BLaER1 treated with 17β-estradiol and CSF1 and Interleukin-3, amounts not matched to agents 10 nM and 100 nM (cell line): Measurements from ENCODE around the gene CSHL1.
"Not testable (repeated sequence)": the region's sequence is repeated elsewhere in the genome, so short reads cannot be mapped to it uniquely, and the experiment has no call there.

Experiments used
- H3K27ac ChIP-seq, 11 experiments: shearing (Covaris generic); formaldehyde crosslinking; 2 replicates each; pipeline ENCODE4 v1.8.1; 2022
- H3K27me3 ChIP-seq, 11 experiments: shearing (Covaris generic); formaldehyde crosslinking; 2 replicates each; pipeline ENCODE4 v1.8.1; 2022
- H3K36me3 ChIP-seq, 11 experiments: shearing (Covaris generic); formaldehyde crosslinking; 2 replicates each; pipeline ENCODE4 v1.8.1; 2022
- H3K4me1 ChIP-seq, 10 experiments: shearing (Covaris generic); formaldehyde crosslinking; 2 replicates each; pipeline ENCODE4 v1.8.1; 2022
- H3K4me2 ChIP-seq, 11 experiments: shearing (Covaris generic); formaldehyde crosslinking; 2 replicates each; pipeline ENCODE4 v1.8.1; 2022
- H3K4me3 ChIP-seq, 10 experiments: shearing (Covaris generic); formaldehyde crosslinking; 2 replicates each; pipeline ENCODE4 v1.8.1; 2022
- H3K9ac ChIP-seq, 11 experiments: shearing (Covaris generic); formaldehyde crosslinking; 2 replicates each; pipeline ENCODE4 v1.8.1; 2022
- H3K9me3 ChIP-seq, 11 experiments: shearing (Covaris generic); formaldehyde crosslinking; replicated peaks in 1 of 11; 2 replicates each; pipeline ENCODE4 v1.8.1; 2022
- H4K20me1 ChIP-seq, 11 experiments: shearing (Covaris generic); formaldehyde crosslinking; 2 replicates each; pipeline ENCODE4 v1.8.1; 2022
- Cebpa-rat ChIP-seq, 11 experiments: shearing (Covaris generic); IDR thresholded peaks; 2 replicates each; pipeline ENCODE4 v1.8.1; 2022

CSHL1 gene

GRCh38 chr17:63928966-63929695 lies 18.1 kb upstream of the CSHL1 start:
- no peak for TF ChIP-seq Cebpa-rat (IDR thresholded peaks at IDR 0.05)
- H3K36me3 ChIP-seq = peaks cover 20 to 33% (median 26%) of the 10 kb centered on the region in 11 experiments
- H3K27ac ChIP-seq = peak overlapping the region in 8 of 11 experiments; percentile 7 to 87 (median 68); a peak in 11 of 22 replicates
- H3K9ac ChIP-seq = peak overlapping the region in 6 of 11 experiments; percentile 74 to 87 (median 85); a peak in 9 of 22 replicates
- H3K4me2 ChIP-seq = peak overlapping the region; percentile 89 to 99 (median 98)
- H3K4me1 ChIP-seq = peaks cover 74 to 100% (median 94%) of the 10 kb centered on the region in 10 experiments
- H3K27me3 ChIP-seq = no peaks in the 10 kb centered on the region
- peaks cover 0 to 35% (median 27%) of the 10 kb centered on the region in 11 experiments; a peak in 16 of 22 replicates for H4K20me1 ChIP-seq
- H3K4me3 ChIP-seq = peak overlapping the region in 5 of 10 experiments; percentile 71 to 91 (median 77); a peak in 7 of 20 replicates
- peaks cover 0 to 7% (median 0%) of the 10 kb centered on the region in 11 experiments; a peak in 3 of 22 replicates for H3K9me3 ChIP-seq

DNA sequence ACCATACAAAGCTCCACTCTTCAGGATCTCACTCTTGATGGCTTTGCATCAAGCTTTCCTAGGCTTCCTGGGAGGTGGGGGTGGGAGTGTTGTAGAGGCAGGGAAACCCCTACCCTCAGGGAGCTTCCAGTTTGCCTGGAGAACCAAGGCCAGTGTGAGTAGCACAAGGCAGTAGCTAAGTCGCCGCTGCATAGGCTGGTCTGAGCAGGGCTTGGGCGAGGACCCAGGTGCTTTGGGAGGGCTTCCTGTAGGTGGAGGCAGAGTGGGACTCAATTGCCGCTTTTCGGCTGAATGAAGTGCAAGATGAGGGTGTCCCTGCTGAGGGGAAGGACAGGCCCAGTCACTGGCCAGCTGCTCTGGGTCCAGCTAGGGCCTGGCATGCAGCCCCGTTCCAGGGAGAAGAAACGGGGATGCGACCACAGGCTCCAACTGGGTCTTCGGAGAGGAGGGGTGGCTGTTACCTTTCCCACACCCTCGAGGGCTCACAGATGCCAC lies 17.2 kb upstream of the CSHL1 start:
- Histone ChIP-seq H3K36me3 (peaks cover 20 to 33% (median 26%) of the 10 kb centered on the region in 11 experiments), H3K4me2 (peak overlapping the region; percentile 89 to 99 (median 98))

DNA sequence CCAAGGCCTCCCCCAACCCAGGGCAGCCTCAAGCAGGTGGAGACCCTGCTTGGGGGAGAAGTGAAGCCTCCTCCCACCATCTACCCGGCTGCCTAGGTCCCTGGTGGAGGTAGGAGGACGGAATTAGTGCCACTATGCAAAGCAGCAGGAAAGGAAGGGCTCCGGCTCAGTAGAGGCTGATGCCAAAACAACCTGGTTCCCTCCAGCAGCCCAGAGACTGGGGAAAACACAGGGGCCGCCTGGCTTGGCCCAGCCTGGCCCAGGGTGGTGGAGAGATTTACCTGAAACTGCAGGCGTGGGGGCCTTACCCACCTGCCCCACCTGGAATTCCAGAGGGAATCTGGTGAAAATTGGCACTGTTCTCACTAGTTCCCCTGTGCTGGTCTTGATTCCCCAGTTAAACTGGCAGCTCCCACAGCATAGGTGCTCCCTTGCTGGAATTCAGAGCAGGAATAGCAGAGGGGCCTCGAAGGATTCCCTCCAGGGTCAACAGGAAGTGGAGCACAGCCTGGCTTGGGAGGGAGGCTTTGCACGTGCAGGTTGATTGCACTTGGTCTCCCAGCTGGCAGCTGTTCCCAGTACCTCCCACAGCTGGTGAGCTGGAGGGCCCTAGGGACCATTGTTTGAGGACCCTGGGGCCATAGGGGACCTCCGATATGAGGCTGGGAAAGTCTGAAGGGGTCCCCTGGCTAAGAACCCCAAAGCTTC lies 16.6 kb upstream of the CSHL1 start:
- Histone ChIP-seq H3K9ac (peak overlapping the region in 9 of 11 experiments; percentile 17 to 87 (median 52); a peak in 14 of 22 replicates), H3K27me3 (no peaks in the 10 kb centered on the region), H4K20me1 (peaks cover 0 to 35% (median 27%) of the 10 kb centered on the region in 11 experiments; a peak in 16 of 22 replicates), H3K4me3 (peak overlapping the region in 6 of 10 experiments; percentile 3 to 83 (median 40); a peak in 10 of 20 replicates), H3K27ac (peak overlapping the region in 8 of 11 experiments; percentile 7 to 87 (median 68); a peak in 15 of 22 replicates), H3K9me3 (peaks cover 0 to 7% (median 0%) of the 10 kb centered on the region in 11 experiments; a peak in 3 of 22 replicates), H3K4me2 (peak overlapping the region; percentile 89 to 99 (median 98)), H3K4me1 (peaks cover 69 to 100% (median 93%) of the 10 kb centered on the region in 10 experiments), H3K36me3 (peaks cover 20 to 33% (median 26%) of the 10 kb centered on the region in 11 experiments)
- no peak for TF ChIP-seq Cebpa-rat (IDR thresholded peaks at IDR 0.05)

More for the DNA sequence above, 17.2 kb upstream of the CSHL1 start:
- TF ChIP-seq Cebpa-rat (IDR thresholded peaks at IDR 0.05) = no peak
- H3K4me1 ChIP-seq = peaks cover 69 to 100% (median 93%) of the 10 kb centered on the region in 10 experiments
- no peaks in the 10 kb centered on the region for H3K27me3 ChIP-seq
- peak overlapping the region in 6 of 11 experiments; percentile 34 to 87 (median 63); a peak in 8 of 22 replicates for H3K9ac ChIP-seq
- H4K20me1 ChIP-seq = peaks cover 0 to 35% (median 27%) of the 10 kb centered on the region in 11 experiments; a peak in 16 of 22 replicates
- peak overlapping the region in 6 of 10 experiments; percentile 3 to 91 (median 52); a peak in 8 of 20 replicates for H3K4me3 ChIP-seq
- peak overlapping the region in 8 of 11 experiments; percentile 7 to 87 (median 68); a peak in 13 of 22 replicates for H3K27ac ChIP-seq
- peaks cover 0 to 7% (median 0%) of the 10 kb centered on the region in 11 experiments; a peak in 3 of 22 replicates for H3K9me3 ChIP-seq

- H3K4me1 ChIP-seq = peaks cover 63 to 96% (median 94%) of the 10 kb centered on the region in 10 experiments
- H3K4me3 ChIP-seq = 0 out of 20 replicates have a peak overlapping the region, but pooled peaks of 1 of the 10 experiments have one; percentile 6
- H4K20me1 ChIP-seq = peaks cover 0 to 33% (median 24%) of the 10 kb centered on the region in 11 experiments; a peak in 16 of 22 replicates
- peaks cover 20 to 33% (median 26%) of the 10 kb centered on the region in 11 experiments for H3K36me3 ChIP-seq
- H3K4me2 ChIP-seq = peak overlapping the region; percentile 35 to 99 (median 97)
- H3K9me3 ChIP-seq = peaks cover 0 to 7% (median 0%) of the 10 kb centered on the region in 11 experiments; a peak in 3 of 22 replicates
- H3K27me3 ChIP-seq = no peaks in the 10 kb centered on the region
- no peak for TF ChIP-seq Cebpa-rat (IDR thresholded peaks at IDR 0.05)
- peak overlapping the region in 5 of 11 experiments; percentile 1 to 85 (median 27); a peak in 8 of 22 replicates for H3K9ac ChIP-seq
- H3K27ac ChIP-seq = peak overlapping the region in 7 of 11 experiments; percentile 1 to 87 (median 35); a peak in 11 of 22 replicates
Observed at GRCh38 chr17:63926164-63926563, 15.1 kb upstream of the CSHL1 start.

GRCh38 chr17:63925615-63926014 lies 14.6 kb upstream of the CSHL1 start:
- H3K9ac ChIP-seq = peak overlapping the region in 6 of 11 experiments; percentile 1 to 85 (median 24); a peak in 8 of 22 replicates
- H3K4me1 ChIP-seq = peaks cover 58 to 96% (median 95%) of the 10 kb centered on the region in 10 experiments
- 0 out of 20 replicates have a peak overlapping the region, but pooled peaks of 1 of the 10 experiments have one; percentile 6 for H3K4me3 ChIP-seq
- peaks cover 0 to 7% (median 0%) of the 10 kb centered on the region in 11 experiments; a peak in 3 of 22 replicates for H3K9me3 ChIP-seq
- peak overlapping the region; percentile 35 to 99 (median 97) for H3K4me2 ChIP-seq
- no peak for TF ChIP-seq Cebpa-rat (IDR thresholded peaks at IDR 0.05)
- peak overlapping the region in 7 of 11 experiments; percentile 22 to 87 (median 41); a peak in 13 of 22 replicates for H3K27ac ChIP-seq
- H3K27me3 ChIP-seq = no peaks in the 10 kb centered on the region
- H4K20me1 ChIP-seq = peaks cover 0 to 28% (median 19%) of the 10 kb centered on the region in 11 experiments; a peak in 15 of 22 replicates
- peaks cover 20 to 33% (median 26%) of the 10 kb centered on the region in 11 experiments for H3K36me3 ChIP-seq

- peaks cover 25 to 92% (median 82%) of the 10 kb centered on the region in 10 experiments for H3K4me1 ChIP-seq
- not testable (repeated sequence) for H4K20me1 ChIP-seq, H3K4me3 ChIP-seq, H3K27me3 ChIP-seq, H3K9me3 ChIP-seq, H3K36me3 ChIP-seq
- H3K4me2 ChIP-seq = peak overlapping the region; percentile 67 to 99 (median 90)
- peak overlapping the region in 1 of 11 experiments; percentile 20; a peak in 2 of 22 replicates for H3K9ac ChIP-seq
- H3K27ac ChIP-seq = peak overlapping the region in 5 of 11 experiments; percentile 12 to 51 (median 22); a peak in 4 of 22 replicates
Observed at GRCh38 chr17:63922402-63922801, 11.3 kb upstream of the CSHL1 start.

DNA sequence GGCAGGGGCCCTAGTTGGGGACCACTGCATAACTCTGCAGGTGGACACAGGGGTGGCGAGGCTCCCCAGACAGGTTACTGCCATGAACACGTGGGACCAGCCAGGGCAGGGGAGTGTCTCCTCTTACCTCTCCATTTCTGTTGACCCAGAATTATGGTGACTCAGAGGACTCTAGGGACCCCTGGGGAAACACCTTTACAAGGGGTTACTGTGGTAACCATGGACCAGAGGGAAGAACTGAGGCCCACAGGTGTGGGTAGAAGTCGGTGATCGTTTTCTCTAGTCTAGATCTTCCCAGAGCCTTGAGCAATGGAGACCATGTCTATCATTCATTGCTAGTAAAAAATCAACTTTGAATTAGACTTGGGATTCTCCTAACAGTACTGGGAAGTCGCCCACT lies 9.7 kb upstream of the CSHL1 start:
- H3K9ac ChIP-seq, H3K4me3 ChIP-seq, H4K20me1 ChIP-seq, H3K9me3 ChIP-seq, H3K36me3 ChIP-seq, H3K27me3 ChIP-seq, H3K27ac ChIP-seq: not testable (repeated sequence)
- peaks cover 27 to 88% (median 77%) of the 10 kb centered on the region in 10 experiments for H3K4me1 ChIP-seq
- H3K4me2 ChIP-seq = peak overlapping the region in 9 of 11 experiments; percentile 35 to 60 (median 53); a peak in 18 of 22 replicates

DNA sequence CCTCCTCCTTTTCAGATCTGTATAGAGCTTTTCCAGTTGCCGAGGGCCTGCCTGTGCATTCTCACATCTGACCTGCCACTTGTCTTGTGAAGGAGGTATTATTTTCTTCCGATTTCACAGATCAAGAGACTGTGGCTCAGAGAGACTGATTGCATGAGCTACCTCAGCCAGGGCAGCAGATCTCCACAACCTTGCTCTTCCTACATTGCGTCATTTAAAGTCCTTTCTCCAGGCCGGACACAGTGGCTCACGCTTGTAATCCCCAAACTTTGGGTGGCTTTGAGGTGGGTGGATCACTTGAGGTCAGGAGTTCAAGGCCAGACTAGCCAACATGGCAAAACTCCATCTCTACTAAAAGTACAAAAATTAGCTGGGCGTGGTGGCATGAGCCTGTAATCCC lies 9.0 kb upstream of the CSHL1 start:
- H4K20me1 ChIP-seq, H3K9me3 ChIP-seq, H3K27me3 ChIP-seq, H3K36me3 ChIP-seq, H3K27ac ChIP-seq, H3K4me3 ChIP-seq: not testable (repeated sequence)
- Histone ChIP-seq H3K4me2 (peak overlapping the region in 9 of 11 experiments; percentile 35 to 60 (median 53); a peak in 18 of 22 replicates), H3K4me1 (peaks cover 27 to 87% (median 75%) of the 10 kb centered on the region in 10 experiments), H3K9ac (0 out of 22 replicates have a peak overlapping the region, but pooled peaks of 1 of the 11 experiments have one; percentile 31)
- TF ChIP-seq Cebpa-rat (IDR thresholded peaks at IDR 0.05) = peak in 2 of 11 experiments; percentile 7 to 32; a peak in 2 of 22 replicates
